Body of pancreas (tissue), 4 donors: ENCODE data around the gene COMMD10.

ENCODE experiments used
- CTCF ChIP-seq, 7 experiments: fragments of 450-650 bp in 4 of 7; fragments of 200-600 bp in 3 of 7; sonication (generic) in 3 of 7; IDR thresholded peaks; one replicate each; pipeline ENCODE4 v1.5.1; 2016 to 2019; ENCODE audit warnings: antibody characterized with exemption in 7 of 7
- POLR2A ChIP-seq, 3 donors: fragments of 450-650 bp; IDR thresholded peaks; one replicate each; pipeline ENCODE4 v1.6.1; 2016; ENCODE audit warnings: antibody characterized with exemption in 3 of 3, mild to moderate bottlenecking in 2 of 3

- no peak for TF ChIP-seq CTCF (IDR thresholded peaks at IDR 0.05)
- no peak for TF ChIP-seq POLR2A (IDR thresholded peaks at IDR 0.05)
These were observed 222.0 kb downstream of the COMMD10 start for GRCh38 chr5:116306846-116307245.
